SK-N-SH treated with all-trans-retinoic acid at 6 μM for 48 hours (cell line): ENCODE measurements around the gene PRMT5.

Experiments used
- ATAC-seq: fragments of 200-7000 bp; cut with Tn5 transposase; 3 replicates; pipeline ENCODE4 v1.9.1; 2020; ENCODE audit warnings: mild to moderate bottlenecking, moderate library complexity
- ARNTL ChIP-seq: fragments of 450-650 bp; formaldehyde crosslinking; IDR thresholded peaks from 2 replicates; pipeline ENCODE4 v1.5.0; 2020; ENCODE audit warnings: low read depth, mild to moderate bottlenecking, moderate library complexity, borderline replicate concordance
- BACH2 ChIP-seq: fragments of 250-450 bp; sonication (Bioruptor Pico); IDR thresholded peaks from 2 replicates; pipeline ENCODE4 v1.9.0; 2021; ENCODE audit warnings: mild to moderate bottlenecking, borderline replicate concordance
- CREB5 ChIP-seq: fragments of 250-450 bp; sonication (Bioruptor Pico); IDR thresholded peaks from 2 replicates; pipeline ENCODE4 v1.5.1; 2020; ENCODE audit warnings: low read depth, mild to moderate bottlenecking, moderate library complexity
- CSDC2 ChIP-seq: fragments of 250-450 bp; sonication (Bioruptor Pico); IDR thresholded peaks from 2 replicates; pipeline ENCODE4 v1.5.0; 2020; ENCODE audit warnings: mild to moderate bottlenecking, moderate library complexity
- CSRNP3 ChIP-seq: fragments of 250-450 bp; sonication (Bioruptor Pico); IDR thresholded peaks from 2 replicates; pipeline ENCODE4 v1.5.1; 2021; ENCODE audit warnings: mild to moderate bottlenecking, moderate library complexity
- ESRRG ChIP-seq: fragments of 250-450 bp; sonication (Bioruptor Pico); IDR thresholded peaks from 2 replicates; pipeline ENCODE4 v1.6.1; 2021; ENCODE audit warnings: mild to moderate bottlenecking
- GLIS3 ChIP-seq: fragments of 250-450 bp; sonication (Bioruptor Pico); IDR thresholded peaks from 2 replicates; pipeline ENCODE4 v1.5.0; 2020; ENCODE audit warnings: mild to moderate bottlenecking, moderate library complexity
- ISL1 ChIP-seq: fragments of 250-450 bp; sonication (Bioruptor Pico); IDR thresholded peaks from 2 replicates; pipeline ENCODE4 v2.1.2; 2022; ENCODE audit warnings: mild to moderate bottlenecking, moderate library complexity
- OSR1 ChIP-seq: fragments of 250-450 bp; sonication (Bioruptor Pico); IDR thresholded peaks from 2 replicates; pipeline ENCODE4 v1.8.0; 2022; ENCODE audit warnings: moderate library complexity, mild to moderate bottlenecking, inconsistent platforms
- PATZ1 ChIP-seq: fragments of 250-450 bp; sonication (Bioruptor Pico); IDR thresholded peaks from 2 replicates; pipeline ENCODE4 v1.8.0; 2020; ENCODE audit warnings: mild to moderate bottlenecking, moderate library complexity, borderline replicate concordance
- POU6F1 ChIP-seq: fragments of 250-450 bp; sonication (Bioruptor Pico); IDR thresholded peaks from 2 replicates; pipeline ENCODE4 v1.8.0; 2021; ENCODE audit warnings: low read depth, mild to moderate bottlenecking, moderate library complexity, borderline replicate concordance
- PPARA ChIP-seq: fragments of 250-450 bp; sonication (Bioruptor Pico); IDR thresholded peaks from 2 replicates; pipeline ENCODE4 v1.5.0; 2020; ENCODE audit warnings: mild to moderate bottlenecking, borderline replicate concordance
- RARB ChIP-seq: fragments of 250-450 bp; sonication (Bioruptor Pico); IDR thresholded peaks from 2 replicates; pipeline ENCODE4 v1.8.0; 2021; ENCODE audit warnings: mild to moderate bottlenecking, moderate library complexity
- SNAI2 ChIP-seq: fragments of 250-450 bp; sonication (Bioruptor Pico); IDR thresholded peaks from 2 replicates; pipeline ENCODE4 v1.5.0; 2020; ENCODE audit warnings: mild to moderate bottlenecking, moderate library complexity
- TSHZ2 ChIP-seq: fragments of 250-450 bp; sonication (Bioruptor Pico); IDR thresholded peaks from 2 replicates; pipeline ENCODE4 v1.5.0; 2020; ENCODE audit warnings: mild to moderate bottlenecking, moderate library complexity
- ZC3H10 ChIP-seq: fragments of 250-450 bp; sonication (Bioruptor Pico); IDR thresholded peaks from 2 replicates; pipeline ENCODE4 v1.5.1; 2021; ENCODE audit warnings: mild to moderate bottlenecking, moderate library complexity
- ZFP3 ChIP-seq: fragments of 250-450 bp; sonication (Bioruptor Pico); IDR thresholded peaks from 2 replicates; pipeline ENCODE4 v1.5.0; 2020; ENCODE audit warnings: mild to moderate bottlenecking, moderate library complexity
- ZFP30 ChIP-seq: fragments of 450-650 bp; formaldehyde crosslinking; IDR thresholded peaks from 2 replicates; pipeline ENCODE4 v1.5.0; 2022; ENCODE audit warnings: mild to moderate bottlenecking, moderate library complexity
- ZNF565 ChIP-seq: fragments of 450-650 bp; formaldehyde crosslinking; conservative IDR thresholded peaks from 2 replicates; pipeline ENCODE4 v1.5.0; 2020; ENCODE audit warnings: low read depth, mild to moderate bottlenecking, moderate library complexity
- ZNF70 ChIP-seq: fragments of 450-650 bp; formaldehyde crosslinking; IDR thresholded peaks from 2 replicates; pipeline ENCODE4 v1.5.0; 2020; ENCODE audit warnings: mild to moderate bottlenecking, moderate library complexity
- ZNF8 ChIP-seq: fragments of 450-650 bp; formaldehyde crosslinking; IDR thresholded peaks from 2 replicates; pipeline ENCODE4 v1.5.0; 2020; ENCODE audit warnings: mild to moderate bottlenecking, moderate library complexity

The PRMT5 gene

GRCh38 chr14:22929104-22929960, at the start of gene PRMT5:
TSS of gene PRMT5 (minus strand) at chr14:22929376. CDS start at chr14:22929361, 15 bp downstream.
- TF ChIP-seq ZNF565 (no peak), OSR1 (CRISPR knock-in tag) (no peak), RARB (CRISPR knock-in tag) (no peak), ZFP30 (no peak), SNAI2 (CRISPR knock-in tag) (no peak), ARNTL (CRISPR knock-in tag) (no peak), ZFP3 (CRISPR knock-in tag) (no peak), TSHZ2 (CRISPR knock-in tag) (no peak), ZNF70 (no peak), ZC3H10 (CRISPR knock-in tag) (no peak), PPARA (CRISPR knock-in tag) (no peak), ESRRG (CRISPR knock-in tag) (no peak), CSRNP3 (CRISPR knock-in tag) (no peak), PATZ1 (CRISPR knock-in tag) (no peak), BACH2 (CRISPR knock-in tag) (no peak), CREB5 (CRISPR knock-in tag) (no peak), GLIS3 (no peak), ZNF8 (no peak), POU6F1 (CRISPR knock-in tag) (no peak), ISL1 (CRISPR knock-in tag) (no peak)
- peak; percentile 97 for ATAC-seq

DNA sequence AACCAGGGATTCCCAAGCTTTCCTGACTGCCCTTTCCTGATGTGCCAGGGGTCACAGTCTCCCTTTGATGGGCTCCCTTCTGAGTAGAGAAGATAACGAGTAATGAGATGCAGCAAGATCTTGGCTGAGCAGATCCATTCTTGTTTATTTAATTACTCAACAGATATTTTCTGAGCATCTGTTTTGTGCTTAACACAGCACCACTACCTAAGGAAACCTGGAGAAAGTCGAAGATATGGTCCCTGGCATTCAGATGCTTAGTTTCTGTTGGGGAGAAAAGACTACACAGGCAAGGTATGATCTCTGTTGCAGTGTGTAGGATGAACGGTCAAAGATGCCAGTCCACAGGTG, 49.3 kb upstream of the PRMT5 start:
- no peak for TF ChIP-seq ESRRG (CRISPR knock-in tag)
- TF ChIP-seq PPARA (CRISPR knock-in tag): no peak
- no peak for TF ChIP-seq ZC3H10 (CRISPR knock-in tag)
- TF ChIP-seq ZNF8: no peak
- TF ChIP-seq, all 23 proteins: peak for 0
- no peak for ATAC-seq

- ATAC-seq: peak; percentile 58
- TF ChIP-seq CSRNP3 (CRISPR knock-in tag) (no peak), ZFP3 (CRISPR knock-in tag) (0 out of 2 replicates have a peak, but pooled peaks have one; percentile 9), CSDC2 (CRISPR knock-in tag) (no peak), ESRRG (CRISPR knock-in tag) (no peak), ARNTL (CRISPR knock-in tag) (no peak), ZNF70 (no peak), PATZ1 (CRISPR knock-in tag) (peak; percentile 78; the same call in 1 of the 2 replicates), PPARA (CRISPR knock-in tag) (no peak), CREB5 (CRISPR knock-in tag) (no peak), ZC3H10 (CRISPR knock-in tag) (no peak)
Observed at GRCh38 chr14:22977684-22978486, 48.7 kb upstream of the PRMT5 start.
